Stomach (tissue), 9 donors: ENCODE measurements around the gene CD14. TPM values are rescaled to one million over a fixed set of nuclear protein-coding genes. Genes with fewer than 3 reads are reported as not detected.
"Not testable (repeated sequence)": the region's sequence is repeated elsewhere in the genome, so short reads cannot be mapped to it uniquely, and the experiment has no call there.

ENCODE experiments used
- DNase-seq, 2 donors: peaks; one replicate each; pipeline versions ENCODE4 v3.0.0 to v3.0.0-alpha.2; 2013 to 2019
- H3K27ac ChIP-seq, 5 donors: fragments of 200-600 bp in 4 of 5; sonication (generic) in 4 of 5; one replicate each; pipeline ENCODE4 v1.5.1; 2013 to 2019; ENCODE audit warnings: mild to moderate bottlenecking in 1 of 5, moderate library complexity in 1 of 5
- H3K27me3 ChIP-seq, 3 donors: fragments of 200-600 bp; sonication (generic); one replicate each; pipeline ENCODE4 v1.5.1; 2017 to 2019; ENCODE audit warnings: mixed run types in 1 of 3
- H3K36me3 ChIP-seq, 4 donors: fragments of 200-600 bp; sonication (generic); 1 replicate in 3 of 4; 2 replicates in 1 of 4; pipeline ENCODE4 v1.5.1; 2016 to 2019
- H3K4me1 ChIP-seq, 4 donors: fragments of 200-600 bp; sonication (generic); one replicate each; pipeline ENCODE4 v1.5.1; 2016 to 2019
- H3K4me3 ChIP-seq, 4 donors: fragments of 200-600 bp; sonication (generic) in 3 of 4; one replicate each; pipeline ENCODE4 v1.5.1; 2016 to 2019; ENCODE audit warnings: mild to moderate bottlenecking in 1 of 4
- H3K9me3 ChIP-seq, 4 donors: fragments of 200-600 bp; sonication (generic); one replicate each; pipeline ENCODE4 v1.5.1; 2016 to 2019
- EP300 ChIP-seq: sonication (generic); formaldehyde crosslinking; IDR thresholded peaks from one replicate; pipeline ENCODE4 v1.6.1; 2017; ENCODE audit warnings: antibody characterized with exemption
- POLR2A ChIP-seq, 4 donors: fragments of 450-650 bp; IDR thresholded peaks; one replicate each; pipeline ENCODE4 v1.6.1; 2016; ENCODE audit warnings: antibody characterized with exemption in 4 of 4, control low read depth in 2 of 4, mild to moderate bottlenecking in 1 of 4, moderate library complexity in 1 of 4
- POLR2AphosphoS5 ChIP-seq, 3 donors: sonication (generic); formaldehyde crosslinking; IDR thresholded peaks; one replicate each; pipeline ENCODE4 v1.6.1; 2016; ENCODE audit warnings: antibody characterized with exemption in 3 of 3
- WGBS, 5 donors: extraction: QIAGEN DNeasy Blood & Tissue Kit in 3 of 5; methylation state at CpG; one replicate each; pipeline versions ENCODE4 v1.1.5 to v1.1.7; 2013 to 2018; 5-methylcytosine and 5-hydroxymethylcytosine counted together
- intact Hi-C: fragments of 100-400 bp; cut with DNase I; formaldehyde crosslinking; loops from one replicate; pipeline ENCODE4 v1.15.1; 2023; ENCODE audit warnings: low total_unique reads
- polyA plus RNA-seq, 3 donors: library from polyadenylated mRNA; stranded (reverse); fragments of 200-250 nt; gene quantifications; one replicate each; pipeline ENCODE4 v1.2.3, GENCODE V29; 2013
- total RNA-seq, 5 donors: library from RNA; depleted of rRNA; stranded (reverse); fragments of >200 nt; gene quantifications; one replicate each; pipeline versions ENCODE4 v1.1.0 to v1.2.3, GENCODE V29; 2014 to 2016
- TF ChIP-seq, protein P1 (sequence below), 7 experiments: fragments of 450-650 bp in 4 of 7; fragments of 200-600 bp in 3 of 7; sonication (generic) in 3 of 7; IDR thresholded peaks; one replicate each; pipeline ENCODE4 v1.5.1; 2016 to 2019; ENCODE audit warnings: antibody characterized with exemption in 7 of 7, control low read depth in 2 of 7, mild to moderate bottlenecking in 1 of 7
- donor health status: healthy with polysubstance abuse.
- donor health status: Bipolar disorder and iron deficiency.
- donor health status: healthy.

The CD14 gene
- total and polyA plus RNA-seq, 8 donors: 8.5 to 99.8 (median 29.4) TPM

DNA sequence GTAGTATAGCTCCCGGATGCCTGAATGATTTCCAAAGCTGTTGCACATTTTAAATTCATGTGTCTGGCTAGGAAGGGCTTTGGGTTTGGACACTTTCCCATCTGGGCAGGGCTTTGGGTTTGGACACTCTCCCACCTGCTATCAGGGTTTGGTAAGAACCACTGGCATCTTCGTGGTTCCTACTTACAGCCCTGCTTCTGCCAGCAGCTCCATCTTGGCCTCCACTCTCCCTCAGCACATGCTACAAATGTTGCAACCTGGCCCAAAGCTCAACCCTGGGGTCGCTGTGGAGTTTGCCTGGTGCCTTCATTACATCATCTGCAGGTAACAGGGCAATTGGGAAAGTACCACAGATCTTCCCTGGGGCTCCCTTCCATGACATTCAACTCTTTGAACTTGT lies 9.7 kb upstream of the CD14 start:
- Histone ChIP-seq H3K27ac (no peak overlapping the region), H3K27me3 (no peaks in the 10 kb centered on the region), H3K36me3 (peaks cover 20 to 47% (median 43%) of the 10 kb centered on the region in 4 donors), H3K4me1 (peaks cover 21 to 73% (median 54%) of the 10 kb centered on the region in 4 donors), H3K9me3 (no peaks in the 10 kb centered on the region), H3K4me3 (no peak overlapping the region)
- DNase-seq: no peak
- TF ChIP-seq, protein P1, sequence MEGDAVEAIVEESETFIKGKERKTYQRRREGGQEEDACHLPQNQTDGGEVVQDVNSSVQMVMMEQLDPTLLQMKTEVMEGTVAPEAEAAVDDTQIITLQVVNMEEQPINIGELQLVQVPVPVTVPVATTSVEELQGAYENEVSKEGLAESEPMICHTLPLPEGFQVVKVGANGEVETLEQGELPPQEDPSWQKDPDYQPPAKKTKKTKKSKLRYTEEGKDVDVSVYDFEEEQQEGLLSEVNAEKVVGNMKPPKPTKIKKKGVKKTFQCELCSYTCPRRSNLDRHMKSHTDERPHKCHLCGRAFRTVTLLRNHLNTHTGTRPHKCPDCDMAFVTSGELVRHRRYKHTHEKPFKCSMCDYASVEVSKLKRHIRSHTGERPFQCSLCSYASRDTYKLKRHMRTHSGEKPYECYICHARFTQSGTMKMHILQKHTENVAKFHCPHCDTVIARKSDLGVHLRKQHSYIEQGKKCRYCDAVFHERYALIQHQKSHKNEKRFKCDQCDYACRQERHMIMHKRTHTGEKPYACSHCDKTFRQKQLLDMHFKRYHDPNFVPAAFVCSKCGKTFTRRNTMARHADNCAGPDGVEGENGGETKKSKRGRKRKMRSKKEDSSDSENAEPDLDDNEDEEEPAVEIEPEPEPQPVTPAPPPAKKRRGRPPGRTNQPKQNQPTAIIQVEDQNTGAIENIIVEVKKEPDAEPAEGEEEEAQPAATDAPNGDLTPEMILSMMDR (IDR thresholded peaks at IDR 0.05): no peak
- no peak for TF ChIP-seq EP300
- no peak for TF ChIP-seq POLR2A (IDR thresholded peaks at IDR 0.05)
- TF ChIP-seq POLR2AphosphoS5 (IDR thresholded peaks at IDR 0.05): no peak
- intact Hi-C loops: no loop called here
- WGBS, 5 donors: 55 to 70% (median 57%) methylated on average over 3 of the region's 3 CpGs

DNA sequence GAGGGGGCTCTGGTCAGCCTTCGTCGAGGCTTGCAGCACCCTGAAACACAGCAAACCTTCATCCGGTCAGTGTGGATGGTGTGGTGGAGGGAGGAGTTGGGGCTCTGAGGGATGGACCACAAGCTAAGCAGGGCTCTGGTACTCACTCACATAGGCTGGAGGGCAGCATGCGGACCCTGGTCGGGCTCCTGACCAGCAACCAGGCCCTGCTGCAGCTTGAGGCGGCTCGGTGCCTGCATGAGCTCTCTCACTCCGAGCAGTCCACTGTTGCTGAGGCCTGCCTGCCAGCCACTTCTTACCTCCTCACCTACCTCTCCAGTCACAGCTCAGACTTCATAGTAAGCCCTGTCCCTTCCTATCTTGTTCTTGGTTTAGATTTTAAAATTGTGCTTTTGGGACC lies 8.7 kb upstream of the CD14 start:
- intact Hi-C loops: no loop called here

DNA sequence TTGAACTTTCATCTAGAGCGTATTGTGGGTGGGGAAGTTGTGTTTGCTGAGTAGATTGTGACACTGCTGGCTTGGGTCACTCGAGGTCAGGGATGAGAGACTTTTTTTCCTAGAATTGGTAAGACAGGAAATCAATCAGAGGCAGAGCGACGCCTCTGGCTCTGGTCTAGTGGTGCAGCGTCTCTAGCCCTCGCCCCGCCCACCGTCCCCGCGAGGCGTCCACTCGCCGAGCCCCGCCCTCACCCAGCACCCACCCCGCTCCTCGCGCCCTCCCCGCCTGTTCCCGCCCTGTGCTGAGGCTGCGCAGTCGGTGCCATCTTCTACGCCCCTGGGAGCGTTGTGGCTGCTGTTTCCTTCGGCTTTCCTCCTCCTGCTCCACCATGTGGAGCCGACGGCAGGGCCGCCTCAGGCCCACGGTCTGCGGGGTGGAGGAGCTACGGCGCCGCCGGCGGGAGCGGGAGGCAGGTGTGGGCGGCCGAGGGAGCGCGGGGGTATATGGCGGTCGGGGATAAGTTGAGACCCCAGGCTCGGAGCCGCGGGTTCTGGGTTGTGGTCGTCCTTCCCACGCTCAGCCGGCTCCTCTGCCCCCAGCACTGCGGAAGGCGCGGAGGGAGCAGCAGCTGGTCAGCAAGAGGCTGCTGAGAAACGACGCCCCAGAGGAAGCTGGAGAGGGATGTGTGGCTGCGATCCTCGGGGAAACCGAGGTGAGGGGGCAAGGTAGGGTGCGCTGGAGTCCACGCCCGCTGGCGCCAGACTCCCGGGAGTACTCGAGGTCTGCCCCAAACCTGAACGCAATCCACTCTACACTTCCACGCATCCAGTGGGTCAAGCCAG lies 6.4 kb upstream of the CD14 start, which contains the start of gene TMCO6:
TMCO6 (plus strand) TSS at position 304 of the 834 bp plus-strand sequence; CDS start at position 381, 77 bp downstream.
- Histone ChIP-seq H3K27me3 (no peaks in the 10 kb centered on the region), H3K9me3 (no peaks in the 10 kb centered on the region), H3K4me3 (peak within 1 kb of the TSS; percentile 73 to 91 (median 80)), H3K27ac (peak within 1 kb of the TSS; percentile 86 to 94 (median 93)), H3K36me3 (peaks cover 12 to 30% (median 30%) of the 10 kb centered on the region in 4 donors), H3K4me1 (peaks cover 10 to 54% (median 36%) of the 10 kb centered on the region in 4 donors)
- TF ChIP-seq, protein P1 (IDR thresholded peaks at IDR 0.05): peak in 5 of 7 experiments; percentile 45 to 79 (median 65)
- TF ChIP-seq POLR2AphosphoS5 (IDR thresholded peaks at IDR 0.05) (peak; percentile 57 to 86 (median 72)), EP300 (no peak)
- intact Hi-C loops: no loop called here
- DNase-seq: peak; percentile 98 to 99
- WGBS, 5 donors: 0% methylated on average over 22 to 63 of the region's 63 CpGs

More for the DNA sequence above, 8.7 kb upstream of the CD14 start:
- Histone ChIP-seq H3K4me3 (no peak overlapping the region), H3K27me3 (no peaks in the 10 kb centered on the region), H3K9me3 (no peaks in the 10 kb centered on the region), H3K4me1 (peaks cover 18 to 71% (median 50%) of the 10 kb centered on the region in 4 donors), H3K27ac (peak overlapping the region in 1 of 5 donors; percentile 36), H3K36me3 (peaks cover 20 to 47% (median 43%) of the 10 kb centered on the region in 4 donors)
- 81 to 95% (median 91%) methylated on average over 8 of the region's 8 CpGs for WGBS, 5 donors
- DNase-seq: no peak
- TF ChIP-seq, protein P1 (IDR thresholded peaks at IDR 0.05): no peak
- TF ChIP-seq EP300 (no peak), POLR2AphosphoS5 (IDR thresholded peaks at IDR 0.05) (no peak), POLR2A (IDR thresholded peaks at IDR 0.05) (no peak)

DNA sequence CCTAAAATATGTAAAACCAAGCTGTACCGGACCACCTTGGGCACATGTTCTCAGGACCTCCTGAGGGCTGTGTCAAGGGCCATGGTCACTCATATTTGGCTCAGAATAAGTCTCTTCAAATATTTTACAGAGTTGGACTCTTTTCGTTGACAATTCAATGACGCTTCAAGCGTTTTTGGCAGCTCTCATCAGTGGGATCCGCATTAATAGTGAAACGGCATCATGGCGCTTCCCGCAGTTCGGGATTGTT lies 5.8 kb upstream of the CD14 start:
- DNase-seq, H3K27me3 ChIP-seq, intact Hi-C loops, H3K9me3 ChIP-seq: not testable (repeated sequence)
- peak overlapping the region; percentile 65 to 94 (median 93) for H3K27ac ChIP-seq
- H3K4me1 ChIP-seq: peaks cover 10 to 60% (median 36%) of the 10 kb centered on the region in 4 donors
- peak overlapping the region; percentile 73 to 91 (median 80) for H3K4me3 ChIP-seq
- 12 to 13% (median 13%) methylated on average over 9 of the region's 9 CpGs for WGBS, 5 donors
- H3K36me3 ChIP-seq: peaks cover 6 to 25% (median 24%) of the 10 kb centered on the region in 4 donors
